ENCODE measurements around the gene SERPINB10.

DNA sequence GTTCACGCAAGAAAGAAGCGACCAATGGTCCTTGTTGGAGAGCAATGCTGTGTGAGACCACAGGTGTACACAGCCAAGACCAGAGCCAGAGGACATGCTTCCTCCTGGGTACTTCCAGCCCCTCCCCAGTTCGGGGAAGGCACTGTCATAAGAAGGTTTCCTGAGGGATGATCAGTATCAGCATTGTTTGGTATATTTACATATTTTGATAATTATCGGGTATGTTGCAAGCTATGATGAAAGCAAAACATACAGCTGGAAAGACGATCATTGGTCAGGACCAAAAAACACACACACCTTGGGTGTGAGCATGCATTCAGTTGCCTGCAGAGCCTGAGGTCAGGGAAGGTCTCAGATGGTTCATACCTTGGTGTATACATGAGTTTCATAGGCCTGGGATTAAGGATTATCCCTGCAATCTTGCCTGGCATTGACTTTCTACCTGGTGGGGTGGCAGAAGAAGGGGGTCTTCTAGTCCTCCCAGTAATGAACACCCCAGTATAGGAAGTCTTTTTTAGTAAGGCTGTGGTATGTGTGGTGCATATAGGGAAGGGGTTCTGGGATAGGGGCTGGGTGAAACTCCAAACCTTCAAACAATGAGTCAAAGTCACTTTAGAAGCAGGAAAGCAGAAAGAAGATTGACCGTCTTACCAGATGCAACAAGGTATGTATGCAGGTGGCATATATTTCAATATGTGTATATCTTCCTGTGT is 17.4 kb upstream of the SERPINB10 start:
- TF ChIP-seq POLR2A (IDR thresholded peaks at IDR 0.05; ENCODE audit: low read length) (no peak), GATA1 (IDR thresholded peaks at IDR 0.05; ENCODE audit: low read depth, low read length) (no peak)
